ENCODE data around the gene HAND1.

Gene HAND1

GRCh38 chr5:154523104-154523503 lies 45.1 kb upstream of the HAND1 start:
- Histone ChIP-seq H3K4me3 (ENCODE audit: low read depth in 1 of 2, low read length in 1 of 2) (no peak overlapping the region), H3K4me1 (ENCODE audit: control insufficient read depth in 1 of 2, insufficient read depth in 1 of 2, low read depth in 1 of 2, low read length in 1 of 2) (no peaks in the 10 kb centered on the region), H3K27me3 (peaks cover 56% of the 10 kb centered on the region), H3K9me3 (no peaks in the 10 kb centered on the region), H3K27ac (no peak overlapping the region), H3K36me3 (no peaks in the 10 kb centered on the region)
- no peak for TF ChIP-seq CTCF (IDR thresholded peaks at IDR 0.05)

GRCh38 chr5:154522284-154522683 lies 44.3 kb upstream of the HAND1 start:
- Histone ChIP-seq H3K9me3 (no peaks in the 10 kb centered on the region), H3K4me1 (ENCODE audit: control insufficient read depth in 1 of 2, insufficient read depth in 1 of 2, low read depth in 1 of 2, low read length in 1 of 2) (no peaks in the 10 kb centered on the region), H3K36me3 (no peaks in the 10 kb centered on the region), H3K4me3 (ENCODE audit: low read depth in 1 of 2, low read length in 1 of 2) (no peak overlapping the region), H3K27ac (no peak overlapping the region), H3K27me3 (peaks cover 56% of the 10 kb centered on the region)
- TF ChIP-seq CTCF (IDR thresholded peaks at IDR 0.05) = no peak

- no peaks in the 10 kb centered on the region for H3K36me3 ChIP-seq
- H3K27ac ChIP-seq = no peak overlapping the region
- TF ChIP-seq CTCF (IDR thresholded peaks at IDR 0.05) = no peak
- H3K4me1 ChIP-seq (ENCODE audit: control insufficient read depth in 1 of 2, insufficient read depth in 1 of 2, low read depth in 1 of 2, low read length in 1 of 2) = no peaks in the 10 kb centered on the region
- no peak overlapping the region for H3K4me3 ChIP-seq (ENCODE audit: low read depth in 1 of 2, low read length in 1 of 2)
- H3K9me3 ChIP-seq = no peaks in the 10 kb centered on the region
- peaks cover 56% of the 10 kb centered on the region for H3K27me3 ChIP-seq
Observed at GRCh38 chr5:154521756-154522155, 43.7 kb upstream of the HAND1 start.

- H3K36me3 ChIP-seq = no peaks in the 10 kb centered on the region
- H3K4me1 ChIP-seq (ENCODE audit: control insufficient read depth in 1 of 2, insufficient read depth in 1 of 2, low read depth in 1 of 2, low read length in 1 of 2) = no peaks in the 10 kb centered on the region
- no peaks in the 10 kb centered on the region for H3K9me3 ChIP-seq
- no peak overlapping the region for H3K4me3 ChIP-seq (ENCODE audit: low read depth in 1 of 2, low read length in 1 of 2)
- no peak overlapping the region for H3K27ac ChIP-seq
- no peak for TF ChIP-seq CTCF (IDR thresholded peaks at IDR 0.05)
- H3K27me3 ChIP-seq = peaks cover 53% of the 10 kb centered on the region
Observed at GRCh38 chr5:154520861-154521453, 42.9 kb upstream of the HAND1 start.

- TF ChIP-seq CTCF (IDR thresholded peaks at IDR 0.05) = no peak
- H3K4me3 ChIP-seq (ENCODE audit: low read depth in 1 of 2, low read length in 1 of 2) = no peak overlapping the region
- H3K4me1 ChIP-seq (ENCODE audit: control insufficient read depth in 1 of 2, insufficient read depth in 1 of 2, low read depth in 1 of 2, low read length in 1 of 2) = no peaks in the 10 kb centered on the region
- no peak overlapping the region for H3K27ac ChIP-seq
- no peaks in the 10 kb centered on the region for H3K36me3 ChIP-seq
- no peaks in the 10 kb centered on the region for H3K9me3 ChIP-seq
- H3K27me3 ChIP-seq = peaks cover 58% of the 10 kb centered on the region
Observed at GRCh38 chr5:154519359-154519758, 41.3 kb upstream of the HAND1 start.

Data from neutrophil (primary cell).